HG03342 (cell line): ENCODE data around the gene RNF39.
"Not testable (repeated sequence)": the region's sequence is repeated elsewhere in the genome, so short reads cannot be mapped to it uniquely, and the experiment has no call there.

Experiments
- ATAC-seq: cut with Tn5 transposase; IDR thresholded peaks from one replicate; pipeline ENCODE4 v1.9.1; 2021; ENCODE audit warnings: mild to moderate bottlenecking, moderate library complexity; ENCODE audit not compliant: unreplicated experiment

The RNF39 gene

GRCh38 chr6:30075094-30075789 is at the start of gene RNF39:
TSS of gene RNF39 (minus strand) at chr6:30075769. CDS start at chr6:30075585, 184 bp downstream.
- ATAC-seq, result no peak

GRCh38 chr6:30122515-30122914 is 46.9 kb upstream of the RNF39 start:
- no peak for ATAC-seq

- no peak for ATAC-seq
Measured at GRCh38 chr6:30121446-30122366, 46.1 kb upstream of the RNF39 start.

GRCh38 chr6:30118691-30119090 is 43.1 kb upstream of the RNF39 start:
- ATAC-seq, result not testable (repeated sequence)

- ATAC-seq, result no peak
Measured at GRCh38 chr6:30116724-30117123, 41.2 kb upstream of the RNF39 start.

GRCh38 chr6:30113841-30114240 is 38.3 kb upstream of the RNF39 start:
- no peak for ATAC-seq

GRCh38 chr6:30113003-30113759 is 37.6 kb upstream of the RNF39 start, which contains the start of gene TRIM31:
TSS of gene TRIM31 (minus strand) at chr6:30113090. CDS start at chr6:30112805, 285 bp downstream.
- no peak for ATAC-seq

- ATAC-seq, result no peak
Measured at GRCh38 chr6:30112402-30112994, 36.9 kb upstream of the RNF39 start.

- no peak for ATAC-seq
Measured at GRCh38 chr6:30111266-30111856, 35.8 kb upstream of the RNF39 start.

- no peak for ATAC-seq
Measured at GRCh38 chr6:30104661-30105060, 29.1 kb upstream of the RNF39 start.

GRCh38 chr6:30103872-30104179 is 28.3 kb upstream of the RNF39 start:
- ATAC-seq, result no peak

GRCh38 chr6:30102970-30103871 is 27.7 kb upstream of the RNF39 start:
- ATAC-seq, result peak; percentile 57

- no peak for ATAC-seq
Measured at GRCh38 chr6:30102414-30102969, 26.9 kb upstream of the RNF39 start.

- peak; percentile 69 for ATAC-seq
Measured at GRCh38 chr6:30101444-30102413, 26.2 kb upstream of the RNF39 start.

- no peak for ATAC-seq
Measured at GRCh38 chr6:30100585-30101443, 25.2 kb upstream of the RNF39 start.

GRCh38 chr6:30100154-30100553 is 24.6 kb upstream of the RNF39 start:
- no peak for ATAC-seq
